WTC11 (cell line): Measurements from ENCODE around the gene TMEM40. TPM values are rescaled to one million over a fixed set of nuclear protein-coding genes. Genes with fewer than 3 reads are reported as not detected.

Experiments
- AFF4 ChIP-seq: sonication (generic); formaldehyde crosslinking; IDR thresholded peaks from 2 replicates; pipeline ENCODE4 v1.8.1; 2023; ENCODE audit warnings: mild to moderate bottlenecking, missing genetic modification reagents, borderline replicate concordance
- AR ChIP-seq: fragments of 250-450 bp; sonication (Bioruptor Pico); IDR thresholded peaks from 2 replicates; pipeline ENCODE4 v1.9.0; 2021; ENCODE audit warnings: mild to moderate bottlenecking
- CBFB ChIP-seq: sonication (generic); formaldehyde crosslinking; IDR thresholded peaks from 2 replicates; pipeline ENCODE4 v1.8.1; 2022; ENCODE audit warnings: mild to moderate bottlenecking, low read depth, missing genetic modification reagents
- CREM ChIP-seq: sonication (generic); formaldehyde crosslinking; IDR thresholded peaks from 2 replicates; pipeline ENCODE4 v1.8.1; 2022; ENCODE audit warnings: mild to moderate bottlenecking, missing genetic modification reagents, moderate library complexity
- ESRRA ChIP-seq: sonication (generic); formaldehyde crosslinking; IDR thresholded peaks from 2 replicates; pipeline ENCODE4 v1.8.1; 2022; ENCODE audit warnings: mild to moderate bottlenecking, missing genetic modification reagents, borderline replicate concordance
- ETV6 ChIP-seq: sonication (generic); formaldehyde crosslinking; IDR thresholded peaks from 2 replicates; pipeline ENCODE4 v1.8.1; 2022; ENCODE audit warnings: mild to moderate bottlenecking, missing genetic modification reagents
- FOXK1 ChIP-seq: sonication (generic); formaldehyde crosslinking; IDR thresholded peaks from 2 replicates; pipeline ENCODE4 v1.8.0; 2022; ENCODE audit warnings: mild to moderate bottlenecking, moderate library complexity, missing genetic modification reagents
- GABPB1 ChIP-seq: sonication (generic); formaldehyde crosslinking; IDR thresholded peaks from 2 replicates; pipeline ENCODE4 v1.8.1; 2023; ENCODE audit warnings: mild to moderate bottlenecking, missing genetic modification reagents
- GTF2I ChIP-seq: fragments of 250-450 bp; sonication (Bioruptor Pico); conservative IDR thresholded peaks from 2 replicates; pipeline ENCODE4 v1.4.0; 2021; ENCODE audit warnings: mild to moderate bottlenecking
- JUN ChIP-seq: sonication (generic); formaldehyde crosslinking; IDR thresholded peaks from 2 replicates; pipeline ENCODE4 v1.8.0; 2023; ENCODE audit warnings: mild to moderate bottlenecking, missing genetic modification reagents
- KAT7 ChIP-seq: sonication (generic); formaldehyde crosslinking; IDR thresholded peaks from 2 replicates; pipeline ENCODE4 v1.8.1; 2023; ENCODE audit warnings: missing genetic modification reagents, mild to moderate bottlenecking, borderline replicate concordance
- MYBL2 ChIP-seq: sonication (generic); formaldehyde crosslinking; IDR thresholded peaks from 2 replicates; pipeline ENCODE4 v1.8.1; 2023; ENCODE audit warnings: mild to moderate bottlenecking, moderate library complexity, missing genetic modification reagents
- PRDM15 ChIP-seq: sonication (generic); formaldehyde crosslinking; IDR thresholded peaks from 2 replicates; pipeline ENCODE4 v1.8.0; 2022; ENCODE audit warnings: missing genetic modification reagents
- PREB ChIP-seq: sonication (generic); formaldehyde crosslinking; IDR thresholded peaks from 2 replicates; pipeline ENCODE4 v1.8.1; 2022; ENCODE audit warnings: mild to moderate bottlenecking, missing genetic modification reagents, moderate library complexity, borderline replicate concordance
- TCF7 ChIP-seq: sonication (generic); formaldehyde crosslinking; IDR thresholded peaks from 2 replicates; pipeline ENCODE4 v1.8.0; 2022; ENCODE audit warnings: mild to moderate bottlenecking, low read depth, missing genetic modification reagents, moderate library complexity
- TP53 ChIP-seq: sonication (generic); formaldehyde crosslinking; IDR thresholded peaks from 2 replicates; pipeline ENCODE4 v1.8.1; 2023; ENCODE audit warnings: mild to moderate bottlenecking, missing genetic modification reagents
- ZNF317 ChIP-seq: sonication (generic); formaldehyde crosslinking; IDR thresholded peaks from 2 replicates; pipeline ENCODE4 v1.8.1; 2023; ENCODE audit warnings: low read depth, mild to moderate bottlenecking, moderate library complexity, missing genetic modification reagents, borderline replicate concordance
- ZNF396 ChIP-seq: fragments of 250-450 bp; sonication (Bioruptor Pico); IDR thresholded peaks from 2 replicates; pipeline ENCODE4 v1.8.0; 2021; ENCODE audit warnings: mild to moderate bottlenecking, moderate library complexity, borderline replicate concordance
- total RNA-seq: library from RNA; stranded (reverse); gene quantifications from 3 replicates; pipeline ENCODE4 v1.2.3, GENCODE V29; 2021
- TF ChIP-seq, protein P1 (sequence below): sonication (generic); formaldehyde crosslinking; IDR thresholded peaks from 2 replicates; pipeline ENCODE4 v1.8.1; 2022; ENCODE audit warnings: mild to moderate bottlenecking, moderate library complexity, missing genetic modification reagents
- TF ChIP-seq, protein P2 (sequence below): sonication (generic); formaldehyde crosslinking; IDR thresholded peaks from 2 replicates; pipeline ENCODE4 v1.8.1; 2023; ENCODE audit warnings: mild to moderate bottlenecking, missing genetic modification reagents, moderate library complexity
- TF ChIP-seq, protein P3 (sequence below): fragments of 250-450 bp; sonication (Bioruptor Pico); IDR thresholded peaks from 2 replicates; pipeline ENCODE4 v2.1.2; 2022; ENCODE audit warnings: mild to moderate bottlenecking, moderate library complexity

TMEM40 gene
- total RNA-seq, 1 experiment from 2014 or later: 0.17 TPM

GRCh38 chr3:12796171-12797123 lies 37.4 kb upstream of the TMEM40 start, which contains the start of gene CAND2 (continued):
- no peak for TF ChIP-seq AR (CRISPR knock-in tag)
- no peak for TF ChIP-seq FOXK1 (CRISPR knock-in tag)
- TF ChIP-seq, protein P1, sequence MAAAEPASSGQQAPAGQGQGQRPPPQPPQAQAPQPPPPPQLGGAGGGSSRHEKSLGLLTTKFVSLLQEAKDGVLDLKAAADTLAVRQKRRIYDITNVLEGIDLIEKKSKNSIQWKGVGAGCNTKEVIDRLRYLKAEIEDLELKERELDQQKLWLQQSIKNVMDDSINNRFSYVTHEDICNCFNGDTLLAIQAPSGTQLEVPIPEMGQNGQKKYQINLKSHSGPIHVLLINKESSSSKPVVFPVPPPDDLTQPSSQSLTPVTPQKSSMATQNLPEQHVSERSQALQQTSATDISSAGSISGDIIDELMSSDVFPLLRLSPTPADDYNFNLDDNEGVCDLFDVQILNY (CRISPR knock-in tag): peak; percentile 67; the same call in 1 of the 2 replicates
- no peak for TF ChIP-seq JUN
- TF ChIP-seq CBFB (CRISPR knock-in tag): no peak
- TF ChIP-seq, protein P2, sequence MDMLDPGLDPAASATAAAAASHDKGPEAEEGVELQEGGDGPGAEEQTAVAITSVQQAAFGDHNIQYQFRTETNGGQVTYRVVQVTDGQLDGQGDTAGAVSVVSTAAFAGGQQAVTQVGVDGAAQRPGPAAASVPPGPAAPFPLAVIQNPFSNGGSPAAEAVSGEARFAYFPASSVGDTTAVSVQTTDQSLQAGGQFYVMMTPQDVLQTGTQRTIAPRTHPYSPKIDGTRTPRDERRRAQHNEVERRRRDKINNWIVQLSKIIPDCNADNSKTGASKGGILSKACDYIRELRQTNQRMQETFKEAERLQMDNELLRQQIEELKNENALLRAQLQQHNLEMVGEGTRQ (CRISPR knock-in tag): no peak
- TF ChIP-seq, protein P3, sequence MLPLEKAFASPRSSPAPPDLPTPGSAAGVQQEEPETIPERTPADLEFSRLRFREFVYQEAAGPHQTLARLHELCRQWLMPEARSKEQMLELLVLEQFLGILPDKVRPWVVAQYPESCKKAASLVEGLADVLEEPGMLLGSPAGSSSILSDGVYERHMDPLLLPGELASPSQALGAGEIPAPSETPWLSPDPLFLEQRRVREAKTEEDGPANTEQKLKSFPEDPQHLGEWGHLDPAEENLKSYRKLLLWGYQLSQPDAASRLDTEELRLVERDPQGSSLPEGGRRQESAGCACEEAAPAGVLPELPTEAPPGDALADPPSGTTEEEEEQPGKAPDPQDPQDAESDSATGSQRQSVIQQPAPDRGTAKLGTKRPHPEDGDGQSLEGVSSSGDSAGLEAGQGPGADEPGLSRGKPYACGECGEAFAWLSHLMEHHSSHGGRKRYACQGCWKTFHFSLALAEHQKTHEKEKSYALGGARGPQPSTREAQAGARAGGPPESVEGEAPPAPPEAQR (CRISPR knock-in tag): no peak
- no peak for TF ChIP-seq KAT7
- TF ChIP-seq TP53: no peak
- no peak for TF ChIP-seq ETV6 (CRISPR knock-in tag)
- no peak for TF ChIP-seq ZNF317 (CRISPR knock-in tag)
- 0 out of 2 replicates have a peak, but pooled peaks have one; percentile 49 for TF ChIP-seq GTF2I (CRISPR knock-in tag)
- TF ChIP-seq PRDM15 (CRISPR knock-in tag): peak; percentile 58
- no peak for TF ChIP-seq PREB (CRISPR knock-in tag)
- no peak for TF ChIP-seq GABPB1 (CRISPR knock-in tag)
- TF ChIP-seq MYBL2: no peak
- TF ChIP-seq CREM (CRISPR knock-in tag): no peak
- no peak for TF ChIP-seq ZNF396 (CRISPR knock-in tag)
- TF ChIP-seq TCF7 (CRISPR knock-in tag): no peak
- no peak for TF ChIP-seq AFF4 (CRISPR knock-in tag)
- peak; percentile 59; the same call in 1 of the 2 replicates for TF ChIP-seq ESRRA (CRISPR knock-in tag)
